ENCODE data around the gene HOXC5.
"Not testable (repeated sequence)": the region's sequence is repeated elsewhere in the genome, so short reads cannot be mapped to it uniquely, and the experiment has no call there.

Gene HOXC5

DNA sequence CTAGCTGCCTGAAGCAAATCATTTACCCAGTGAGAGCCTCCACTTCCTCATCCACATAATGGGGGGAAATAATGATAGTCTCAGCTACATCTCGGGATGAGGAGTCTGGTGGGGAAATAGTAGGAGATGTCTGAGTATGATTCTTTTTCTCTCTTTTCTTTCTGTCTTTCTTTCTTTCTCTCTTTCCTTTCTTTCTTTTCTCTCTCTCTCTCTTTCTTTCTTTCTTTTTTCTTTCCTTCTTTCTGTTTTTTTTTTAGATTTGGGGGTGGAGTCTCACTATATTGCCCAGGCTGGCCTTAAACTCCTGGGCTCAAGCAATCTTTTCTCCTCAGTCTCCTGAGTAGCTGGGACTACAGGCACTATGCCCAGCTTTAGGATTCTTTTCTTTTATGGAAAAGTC, 33.6 kb downstream of the HOXC5 start:
- DNase-seq (ENCODE audit: low read depth): no peak

DNA sequence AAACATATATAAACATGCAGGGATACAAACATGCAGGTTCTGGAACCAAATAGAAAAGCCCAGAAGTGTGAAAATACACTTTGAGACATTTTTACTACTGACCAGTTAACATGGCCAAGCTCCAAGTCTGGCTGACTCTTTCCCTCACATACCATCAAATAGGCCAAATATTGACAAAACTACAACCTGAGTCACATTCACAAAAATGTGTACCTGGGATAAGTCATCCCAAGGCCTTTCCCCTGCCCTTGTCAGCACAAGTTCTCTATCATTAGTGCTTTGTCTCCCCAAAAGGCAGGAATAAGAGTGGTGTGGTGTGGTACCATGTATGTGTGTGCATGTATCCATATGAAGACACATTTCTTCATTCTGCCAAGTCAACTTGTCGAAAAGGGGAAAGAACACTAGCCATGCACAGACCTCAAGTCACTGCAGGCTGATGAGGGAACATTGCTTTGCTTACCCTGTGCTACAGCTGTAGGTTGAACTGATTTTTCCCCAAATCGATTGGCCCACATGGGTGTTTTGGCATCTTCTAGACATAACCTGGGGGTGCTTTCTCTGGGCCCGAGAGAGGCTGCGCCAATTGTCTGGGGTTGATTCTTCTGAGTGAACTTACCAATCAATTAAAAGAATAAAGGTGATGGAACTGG, 35.7 kb downstream of the HOXC5 start:
- no peak for DNase-seq (ENCODE audit: low read depth)

DNA sequence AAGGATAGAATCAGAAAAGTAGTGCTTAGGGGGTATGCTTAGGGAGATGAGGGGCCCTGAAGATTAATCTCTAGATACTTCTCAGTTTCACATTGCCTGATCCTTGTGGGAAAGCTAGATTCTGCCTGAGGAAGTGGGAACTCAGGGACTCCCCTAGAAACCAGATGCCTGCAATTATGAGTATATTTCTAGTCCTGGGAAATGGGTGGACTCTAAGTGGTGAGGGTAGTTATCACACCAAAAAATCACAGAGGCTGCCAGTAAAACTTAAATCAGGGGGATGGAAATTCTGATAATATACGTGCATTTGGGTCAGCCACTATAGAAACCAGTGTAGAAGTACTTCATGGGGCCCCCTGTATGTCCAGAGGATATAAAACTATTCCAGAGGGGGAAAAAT, 39.1 kb downstream of the HOXC5 start:
- DNase-seq (ENCODE audit: low read depth): no peak

DNA sequence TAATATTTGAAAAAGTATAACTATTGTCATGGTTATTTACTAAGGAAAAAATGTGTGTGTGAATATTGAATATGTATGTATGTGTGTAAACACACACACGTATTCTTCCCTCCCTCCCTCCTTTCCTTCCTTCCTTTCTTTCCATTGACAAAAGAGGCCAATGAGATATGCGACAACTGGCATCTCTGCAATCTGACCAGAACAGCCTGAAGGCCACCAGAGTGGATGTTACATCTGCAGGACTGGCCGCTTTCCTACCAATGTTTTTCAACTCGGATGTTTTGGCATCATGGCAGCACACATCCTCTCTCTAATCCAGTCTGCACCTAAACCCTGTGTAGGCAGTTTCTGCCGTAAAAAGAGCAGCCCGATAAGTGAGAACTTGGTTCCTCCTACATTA, 41.5 kb downstream of the HOXC5 start:
- DNase-seq (ENCODE audit: low read depth): no peak

DNA sequence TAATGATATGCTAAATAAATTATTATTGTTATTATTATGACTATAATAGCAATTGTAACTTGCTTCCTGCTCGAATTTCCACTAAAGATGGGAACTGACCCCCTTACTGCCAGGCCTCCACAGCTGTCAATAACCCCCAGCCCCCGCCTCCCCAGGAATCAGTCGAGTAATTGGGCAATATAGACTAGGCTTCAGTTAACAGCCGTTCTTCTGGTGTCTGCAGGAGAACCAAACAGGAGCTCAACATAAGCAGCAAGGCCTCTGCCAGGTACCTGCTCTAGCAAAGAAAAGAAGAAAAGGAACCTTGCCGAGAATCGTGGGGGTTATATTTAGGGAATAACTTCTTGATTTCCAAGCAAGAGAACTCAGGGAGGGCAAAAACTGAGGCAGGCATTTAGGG, 42.6 kb downstream of the HOXC5 start:
- no peak for DNase-seq (ENCODE audit: low read depth)

DNA sequence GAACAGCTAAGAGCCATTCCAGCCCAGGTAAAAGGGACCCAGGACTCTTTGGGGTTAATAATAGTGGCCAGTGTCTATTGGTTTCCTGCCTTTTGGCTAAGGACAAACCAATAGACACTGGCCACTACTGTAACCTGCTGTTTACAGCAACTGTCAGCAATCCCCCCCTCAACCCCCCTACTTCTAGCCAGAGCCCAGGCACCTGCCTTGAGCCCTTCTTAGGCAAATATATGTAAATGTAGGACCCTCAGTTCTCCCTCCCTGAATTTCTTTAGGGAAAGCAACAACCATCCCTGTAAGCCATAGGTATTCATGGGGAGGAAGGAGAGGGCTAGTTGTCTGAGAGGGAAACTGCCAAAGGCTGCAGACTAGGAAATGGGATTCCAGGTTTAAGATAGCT, 43.1 kb downstream of the HOXC5 start:
- no peak for DNase-seq (ENCODE audit: low read depth)

DNA sequence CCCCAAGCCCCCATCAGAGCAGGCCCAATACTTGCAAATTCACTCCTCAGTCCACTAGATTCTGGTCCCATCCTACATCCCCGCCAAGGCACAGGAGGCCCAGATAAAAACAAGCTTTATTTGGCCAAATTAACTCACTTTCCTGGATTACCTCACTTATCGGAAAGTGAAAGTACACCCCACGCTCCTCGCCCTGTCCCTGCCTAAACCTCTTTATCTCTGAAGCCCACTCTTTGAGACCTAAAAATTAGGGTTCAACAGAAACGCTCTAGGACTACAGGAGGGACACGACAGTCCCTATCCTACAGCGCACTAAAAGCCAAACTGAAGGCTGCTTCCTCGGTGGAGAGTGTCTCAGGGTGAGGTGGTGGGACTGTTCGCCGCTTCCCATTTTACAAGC, 45.0 kb downstream of the HOXC5 start:
- not testable (repeated sequence) for DNase-seq (ENCODE audit: low read depth)

DNA sequence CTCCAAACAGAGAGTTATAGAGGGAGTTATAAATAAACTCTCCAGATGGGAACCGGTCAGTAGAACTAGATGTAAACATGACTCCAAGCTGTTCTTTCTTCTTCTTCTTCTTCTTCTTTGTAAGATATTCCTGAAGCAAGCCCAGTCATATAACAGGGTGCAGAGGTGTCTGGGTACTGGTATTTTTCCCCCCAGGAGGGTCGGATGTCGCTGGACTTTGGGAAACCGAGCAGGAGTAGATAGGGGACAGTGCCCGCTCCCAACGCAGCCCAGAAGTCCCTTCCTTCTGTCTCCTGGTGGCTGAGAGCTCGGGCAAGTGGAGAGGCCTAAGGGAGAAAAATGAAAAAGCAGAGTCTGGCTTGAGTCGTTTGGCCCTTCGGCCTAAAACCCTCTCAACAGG, 46.3 kb downstream of the HOXC5 start:
- DNase-seq (ENCODE audit: low read depth): not testable (repeated sequence)

DNA sequence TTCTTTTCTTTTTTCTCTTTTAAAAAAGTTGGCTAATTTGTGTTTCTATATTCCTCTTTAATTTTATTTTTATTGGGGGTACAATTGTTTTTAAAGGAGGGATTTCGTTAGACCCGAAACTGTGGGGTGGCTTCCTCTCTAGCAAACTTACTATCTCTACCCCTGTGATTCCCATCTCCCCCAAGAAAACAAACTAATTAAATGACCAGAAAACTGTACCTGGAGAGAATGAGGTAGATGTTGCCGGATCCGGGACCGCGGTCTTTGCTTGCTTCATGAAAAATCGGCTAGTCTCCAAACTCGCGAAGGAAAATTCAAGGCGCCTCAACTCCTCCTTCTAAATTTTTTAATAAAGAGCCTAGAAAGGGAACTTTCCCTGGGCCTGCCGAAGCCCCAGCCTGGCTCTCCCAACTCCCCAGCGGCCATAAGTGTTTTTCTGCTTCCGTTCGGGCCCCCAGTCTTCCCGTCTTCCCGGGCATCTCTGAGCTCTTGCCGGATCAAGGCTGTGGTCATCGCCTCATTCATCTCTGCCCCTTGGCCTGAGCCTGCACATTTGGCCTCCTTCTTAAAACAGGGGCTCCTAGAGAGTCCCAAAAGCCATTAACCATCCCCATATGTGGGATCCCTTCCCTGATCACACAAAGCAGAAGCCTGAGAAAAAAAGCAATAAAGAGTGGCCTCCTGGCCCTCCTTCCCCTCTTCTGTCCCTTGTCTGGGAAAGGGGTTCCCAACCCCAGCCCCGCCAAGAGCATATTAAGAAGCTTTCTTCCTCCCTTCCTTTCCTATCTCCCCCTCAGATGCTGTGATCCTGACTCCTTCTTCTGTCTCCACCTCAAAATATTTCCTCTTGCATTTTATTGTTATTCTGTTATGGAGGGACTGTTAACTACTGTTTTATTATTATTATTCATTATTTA, 47.4 kb downstream of the HOXC5 start:
- not testable (repeated sequence) for DNase-seq (ENCODE audit: low read depth)

DNA sequence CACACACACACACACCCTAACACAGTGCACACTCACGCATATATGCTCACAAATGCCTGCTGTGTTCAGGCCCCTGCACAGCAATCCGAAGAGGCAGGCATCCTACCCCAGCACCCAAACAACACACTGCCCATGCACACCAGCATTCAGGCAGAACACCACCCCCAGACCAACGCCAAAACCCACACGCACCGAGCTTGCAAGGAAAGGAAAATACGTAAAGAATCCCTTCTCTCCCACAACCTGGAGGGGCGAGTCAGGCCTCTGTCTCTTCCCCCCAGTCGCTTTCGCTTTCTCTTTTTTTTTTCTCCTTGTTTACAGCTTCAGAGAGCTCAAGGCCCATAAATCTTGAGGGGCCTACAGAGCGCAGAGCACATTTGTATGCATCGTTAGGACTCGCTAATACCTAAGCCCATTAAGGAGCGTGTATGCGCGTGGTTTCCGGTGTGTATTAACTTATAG, 48.2 kb downstream of the HOXC5 start:
- not testable (repeated sequence) for DNase-seq (ENCODE audit: low read depth)

DNA sequence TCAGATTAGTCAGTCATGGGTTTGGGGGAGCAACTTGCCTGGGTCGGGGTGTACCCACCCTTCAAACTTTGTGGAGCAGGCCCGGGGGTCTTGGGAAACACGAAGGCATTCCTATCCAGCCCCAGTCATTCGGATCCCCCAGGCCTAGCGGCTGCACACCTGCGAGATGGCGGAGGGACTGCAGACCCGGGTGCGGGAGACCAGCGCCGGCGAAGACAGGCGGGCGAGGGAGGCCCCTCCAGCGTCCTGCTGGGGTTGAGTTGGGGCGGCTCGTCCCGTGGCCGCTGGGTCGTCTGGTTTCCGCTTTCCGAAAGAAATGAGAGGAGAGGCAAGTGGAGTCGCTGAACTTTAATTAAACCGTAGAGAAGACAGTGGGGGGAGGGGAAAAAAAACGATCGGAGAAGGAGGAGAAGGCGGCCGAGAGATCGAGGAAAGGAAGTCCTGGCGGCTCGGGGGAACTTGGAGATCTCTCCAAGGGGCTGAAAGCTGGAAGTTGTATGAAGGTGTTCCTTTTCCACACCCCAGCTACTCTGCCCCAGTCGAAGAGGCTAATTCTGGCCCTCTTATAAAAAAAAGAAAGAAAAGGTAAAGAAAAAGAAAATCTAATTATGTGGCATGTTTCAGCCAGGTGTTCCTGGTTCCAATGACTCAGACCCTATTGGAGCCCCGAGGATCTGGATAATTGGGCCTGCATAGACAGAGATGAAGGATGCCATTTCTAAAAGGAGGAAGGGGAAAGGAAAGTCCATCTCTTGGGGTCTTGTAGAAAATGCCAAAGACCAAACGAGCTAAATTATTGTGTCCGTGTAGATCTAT, 48.9 kb downstream of the HOXC5 start:
- not testable (repeated sequence) for DNase-seq (ENCODE audit: low read depth)

DNA sequence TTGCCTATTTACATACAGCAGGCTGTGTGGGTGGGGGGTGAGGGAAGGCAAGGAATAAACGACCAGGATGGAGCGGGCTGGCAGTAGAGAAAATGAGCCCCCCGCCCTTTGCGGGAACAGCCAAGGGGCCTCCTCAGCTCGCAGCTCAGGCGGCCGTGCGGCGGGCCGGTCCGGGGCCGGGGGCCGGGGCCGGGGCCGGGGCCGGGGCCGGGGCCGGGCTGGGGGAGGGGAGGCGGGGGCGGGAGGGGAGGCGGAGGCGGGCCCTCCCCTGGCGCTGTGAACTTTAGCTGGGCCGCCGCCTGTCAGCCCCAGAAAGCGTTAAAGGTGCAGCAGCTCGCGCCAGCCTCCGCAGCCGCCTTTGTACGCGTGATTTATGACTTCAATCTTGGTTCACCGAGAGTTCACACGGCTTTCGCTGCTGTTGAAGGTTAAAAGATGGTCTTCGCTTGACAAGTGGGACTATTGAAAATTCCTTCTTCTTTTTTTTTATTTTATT, 49.6 kb downstream of the HOXC5 start:
- DNase-seq (ENCODE audit: low read depth): peak; percentile 26

Data from iris pigment epithelial cell (primary cell).